Progenitor cell of endocrine pancreas (in vitro differentiated cells): ENCODE data around the gene SIRPA. TPM values are rescaled to one million over a fixed set of nuclear protein-coding genes. Genes with fewer than 3 reads are reported as not detected.

Experiments used
- DNase-seq: peaks from one replicate; pipeline ENCODE4 v3.0.0; 2021; ENCODE audit warnings: low spot score; ENCODE audit not compliant: unreplicated experiment
- H3K27ac Mint-ChIP-seq: 2 replicates; pipeline ENCODE4 v1.8.0; 2021; ENCODE audit warnings: mild to moderate bottlenecking, moderate library complexity, mixed read lengths
- H3K27me3 Mint-ChIP-seq: 2 replicates; pipeline ENCODE4 v1.8.0; 2021; ENCODE audit warnings: mixed read lengths
- H3K36me3 Mint-ChIP-seq: 2 replicates; pipeline ENCODE4 v1.8.0; 2022; ENCODE audit warnings: mixed read lengths; ENCODE audit not compliant: insufficient read depth
- H3K4me1 Mint-ChIP-seq: 2 replicates; pipeline ENCODE4 v1.8.0; 2021; ENCODE audit warnings: low read depth, mixed read lengths
- H3K4me3 Mint-ChIP-seq: 2 replicates; pipeline ENCODE4 v1.8.0; 2021; ENCODE audit warnings: low read depth, mild to moderate bottlenecking, moderate library complexity, mixed read lengths
- H3K9me3 Mint-ChIP-seq: 2 replicates; pipeline ENCODE4 v1.8.0; 2021; ENCODE audit warnings: low read depth, mixed read lengths
- total RNA-seq: library from RNA; stranded (reverse); gene quantifications from 2 replicates; pipeline ENCODE4 v1.2.1, GENCODE V29; 2021
- TF ChIP-seq, protein P1 (sequence below): fragments of 200-600 bp; sonication (generic); IDR thresholded peaks from one replicate; pipeline ENCODE4 v1.5.0; 2021; ENCODE audit warnings: antibody characterized with exemption, mild to moderate bottlenecking; ENCODE audit not compliant: unreplicated experiment

The SIRPA gene
- total RNA-seq, 1 donor from 2014 or later, result 16.2 TPM

DNA sequence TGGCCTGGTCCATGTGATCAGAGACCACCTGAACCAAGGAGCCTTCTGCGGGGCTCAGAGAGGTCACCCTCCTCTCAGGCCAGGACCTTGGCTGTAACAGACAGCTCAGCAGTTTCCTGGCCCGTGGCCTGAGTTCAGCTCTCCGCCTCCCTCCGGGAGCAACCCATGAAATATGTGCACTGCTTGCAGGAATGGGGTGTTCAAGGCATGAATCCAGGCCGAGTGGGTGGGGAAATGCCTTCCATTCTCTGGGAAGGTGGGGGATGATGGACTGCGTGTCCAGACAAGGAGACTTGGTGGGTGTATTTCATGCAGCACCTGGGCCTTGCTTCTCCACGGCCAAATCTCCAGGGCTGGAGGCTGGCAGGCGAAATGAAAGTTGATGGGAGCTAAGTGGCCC lies 46.0 kb downstream of the SIRPA start:
- Mint-ChIP-seq H3K36me3 (peaks cover 2% of the 10 kb centered on the region), H3K27me3 (peaks cover 52% of the 10 kb centered on the region), H3K9me3 (no peaks in the 10 kb centered on the region), H3K27ac (no peak overlapping the region), H3K4me3 (no peak overlapping the region), H3K4me1 (peaks cover 1% of the 10 kb centered on the region)
- no peak for DNase-seq
- TF ChIP-seq, protein P1, sequence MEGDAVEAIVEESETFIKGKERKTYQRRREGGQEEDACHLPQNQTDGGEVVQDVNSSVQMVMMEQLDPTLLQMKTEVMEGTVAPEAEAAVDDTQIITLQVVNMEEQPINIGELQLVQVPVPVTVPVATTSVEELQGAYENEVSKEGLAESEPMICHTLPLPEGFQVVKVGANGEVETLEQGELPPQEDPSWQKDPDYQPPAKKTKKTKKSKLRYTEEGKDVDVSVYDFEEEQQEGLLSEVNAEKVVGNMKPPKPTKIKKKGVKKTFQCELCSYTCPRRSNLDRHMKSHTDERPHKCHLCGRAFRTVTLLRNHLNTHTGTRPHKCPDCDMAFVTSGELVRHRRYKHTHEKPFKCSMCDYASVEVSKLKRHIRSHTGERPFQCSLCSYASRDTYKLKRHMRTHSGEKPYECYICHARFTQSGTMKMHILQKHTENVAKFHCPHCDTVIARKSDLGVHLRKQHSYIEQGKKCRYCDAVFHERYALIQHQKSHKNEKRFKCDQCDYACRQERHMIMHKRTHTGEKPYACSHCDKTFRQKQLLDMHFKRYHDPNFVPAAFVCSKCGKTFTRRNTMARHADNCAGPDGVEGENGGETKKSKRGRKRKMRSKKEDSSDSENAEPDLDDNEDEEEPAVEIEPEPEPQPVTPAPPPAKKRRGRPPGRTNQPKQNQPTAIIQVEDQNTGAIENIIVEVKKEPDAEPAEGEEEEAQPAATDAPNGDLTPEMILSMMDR, result no peak

DNA sequence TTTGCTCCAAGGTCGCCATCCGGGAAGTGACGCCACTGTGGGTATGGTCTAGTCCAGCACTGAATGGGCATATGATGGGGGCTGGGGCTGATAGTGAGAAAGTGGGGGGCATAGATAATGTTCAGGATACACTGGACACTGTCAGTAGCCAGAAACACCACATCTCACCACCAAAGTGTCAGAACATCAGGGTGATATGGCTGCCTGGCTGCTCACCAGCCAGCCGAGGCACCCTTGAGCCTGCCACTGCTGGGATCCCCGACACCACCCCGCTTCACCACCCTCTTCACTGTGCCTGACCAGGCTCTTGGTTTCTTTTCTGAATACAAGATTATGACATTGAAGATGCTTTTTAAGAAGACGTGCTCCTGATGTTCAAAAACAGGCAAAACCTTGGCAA lies 46.9 kb downstream of the SIRPA start:
- H3K27ac Mint-ChIP-seq, result no peak overlapping the region
- peaks cover 5% of the 10 kb centered on the region for H3K4me1 Mint-ChIP-seq
- TF ChIP-seq, protein P1, result no peak

DNA sequence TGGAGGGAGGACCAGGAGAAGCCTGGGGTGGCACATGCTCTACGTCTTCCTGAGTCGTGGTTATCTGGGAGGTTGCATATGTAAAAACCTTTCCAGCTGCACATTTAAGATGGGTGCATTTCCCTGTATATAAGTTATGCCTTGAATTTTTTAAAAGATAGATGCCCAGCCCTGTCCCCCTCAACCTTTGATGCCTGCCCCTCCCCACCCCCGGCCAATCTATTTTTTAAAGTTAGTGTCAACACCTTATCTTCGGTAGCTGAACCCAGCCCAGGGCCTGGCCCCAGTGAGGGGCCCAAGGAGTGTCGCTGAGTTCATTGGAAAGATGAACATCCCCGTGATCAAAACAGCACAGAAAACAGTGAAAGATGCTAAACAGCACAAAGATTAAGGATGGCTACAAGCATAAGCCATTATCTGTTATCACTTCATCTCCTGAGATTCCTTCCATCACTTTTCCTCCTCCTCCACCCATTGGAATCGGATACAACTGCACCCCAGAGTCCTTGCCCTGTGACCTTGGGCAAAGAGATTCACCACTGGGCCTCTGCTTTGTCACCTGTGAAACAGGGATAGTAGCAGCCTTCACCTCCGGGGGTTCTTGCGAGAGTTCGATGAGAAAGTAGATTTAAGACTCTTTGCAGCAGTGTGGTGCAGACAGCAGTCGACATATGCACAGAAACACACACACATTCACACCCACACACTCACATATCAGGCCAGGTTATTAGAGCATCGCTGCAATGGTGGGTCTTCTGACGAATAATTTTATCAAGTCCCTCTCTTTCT lies 47.5 kb downstream of the SIRPA start:
- Mint-ChIP-seq H3K9me3 (no peaks in the 10 kb centered on the region), H3K27me3 (peaks cover 65% of the 10 kb centered on the region), H3K27ac (no peak overlapping the region), H3K4me1 (peaks cover 5% of the 10 kb centered on the region), H3K36me3 (peaks cover 2% of the 10 kb centered on the region), H3K4me3 (no peak overlapping the region)
- TF ChIP-seq, protein P1, result no peak
- DNase-seq, result no peak

More for the DNA sequence above, 46.9 kb downstream of the SIRPA start:
- Mint-ChIP-seq H3K4me3 (no peak overlapping the region), H3K36me3 (peaks cover 2% of the 10 kb centered on the region), H3K9me3 (no peaks in the 10 kb centered on the region), H3K27me3 (peaks cover 59% of the 10 kb centered on the region)
- DNase-seq, result no peak

DNA sequence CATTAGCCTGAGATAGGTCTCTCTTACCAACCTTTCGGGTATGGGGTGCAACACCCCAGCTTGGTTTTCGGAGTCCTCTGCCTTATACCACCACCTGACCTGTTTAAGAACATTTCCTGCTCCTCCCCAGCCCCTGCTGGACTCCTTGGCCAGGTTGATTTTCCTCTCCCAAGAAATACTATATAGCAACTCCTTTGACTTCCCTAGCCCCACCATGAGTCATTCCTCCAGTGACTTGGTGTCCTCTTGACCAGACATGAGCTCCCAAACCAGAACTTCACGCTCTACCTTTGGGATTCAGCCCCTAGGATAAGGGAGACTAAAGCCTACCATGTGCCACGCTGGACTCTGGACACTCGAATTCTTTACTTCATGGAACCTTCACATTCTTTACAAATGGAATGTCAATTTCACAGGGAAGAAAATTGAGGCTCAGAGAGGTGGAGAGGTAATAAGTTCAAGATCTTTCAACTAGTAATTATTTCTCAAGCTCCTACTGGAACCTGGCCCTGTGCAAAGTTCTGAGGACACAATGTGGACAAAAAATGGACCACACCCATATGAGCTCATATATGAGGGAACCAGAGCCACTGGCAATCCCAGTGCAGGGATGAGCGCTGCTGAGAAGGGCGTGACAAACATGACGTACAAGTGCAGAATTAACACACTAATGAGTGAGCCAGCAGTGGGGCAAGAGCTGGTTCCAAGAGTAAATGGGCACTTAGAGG lies 48.2 kb downstream of the SIRPA start:
- H3K4me3 Mint-ChIP-seq, result no peak overlapping the region
- no peak overlapping the region for H3K27ac Mint-ChIP-seq
- H3K4me1 Mint-ChIP-seq, result peaks cover 5% of the 10 kb centered on the region
- TF ChIP-seq, protein P1, result no peak
- H3K36me3 Mint-ChIP-seq, result no peaks in the 10 kb centered on the region
- peaks cover 71% of the 10 kb centered on the region for H3K27me3 Mint-ChIP-seq
- H3K9me3 Mint-ChIP-seq, result no peaks in the 10 kb centered on the region
- DNase-seq, result no peak

DNA sequence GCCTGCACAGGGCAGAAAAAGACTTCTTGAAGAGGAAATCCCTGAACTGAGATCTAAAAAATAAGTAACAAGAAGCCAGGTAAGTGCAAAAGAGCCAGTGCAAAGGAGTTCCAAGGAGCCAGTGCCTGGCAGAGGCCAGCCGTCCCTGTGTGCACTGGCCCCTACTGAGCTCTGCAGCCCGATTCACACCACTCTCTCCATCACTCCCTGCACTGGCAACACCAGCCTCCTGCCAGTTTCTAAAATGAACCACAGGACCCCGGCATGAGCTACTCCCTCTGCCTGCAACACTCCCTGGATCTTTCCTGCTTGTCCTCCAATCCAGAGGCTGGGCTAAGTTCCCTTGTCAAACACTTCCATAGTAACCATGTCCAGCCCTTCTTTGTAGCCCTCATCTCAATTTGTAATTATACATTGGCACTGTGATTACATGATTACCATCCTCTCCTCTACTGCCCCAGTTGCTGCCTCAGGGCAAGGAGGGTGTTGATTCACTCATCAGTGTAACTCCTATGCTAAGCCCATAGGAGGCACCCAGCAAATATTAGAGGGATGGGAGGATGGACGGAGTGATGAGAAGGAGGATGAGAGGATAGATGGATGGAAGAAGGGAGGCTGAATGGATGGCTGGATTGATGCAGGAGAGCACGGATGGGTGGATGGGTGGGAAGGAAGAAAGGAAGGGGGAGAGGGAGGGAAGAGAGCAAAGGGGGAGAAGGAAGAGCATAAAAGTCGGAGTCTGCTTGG lies 49.3 kb downstream of the SIRPA start:
- no peak for DNase-seq
- Mint-ChIP-seq H3K36me3 (no peaks in the 10 kb centered on the region), H3K27me3 (peaks cover 82% of the 10 kb centered on the region), H3K27ac (no peak overlapping the region), H3K4me1 (peaks cover 5% of the 10 kb centered on the region), H3K4me3 (no peak overlapping the region), H3K9me3 (no peaks in the 10 kb centered on the region)
- TF ChIP-seq, protein P1, result no peak
